GM18907 (cell line): ENCODE measurements around the gene ULK4.
"Not testable (repeated sequence)": the region's sequence is repeated elsewhere in the genome, so short reads cannot be mapped to it uniquely, and the experiment has no call there.

Source experiments
- ATAC-seq: cut with Tn5 transposase; IDR thresholded peaks from one replicate; pipeline ENCODE4 v1.9.1; 2021; ENCODE audit warnings: mild to moderate bottlenecking, moderate library complexity; ENCODE audit not compliant: unreplicated experiment

The ULK4 gene

GRCh38 chr3:41457176-41457575, 504.7 kb downstream of the ULK4 start:
- no peak for ATAC-seq

- ATAC-seq, result no peak
These were observed 505.7 kb downstream of the ULK4 start for GRCh38 chr3:41456162-41456561.

GRCh38 chr3:41453618-41454017, 508.3 kb downstream of the ULK4 start:
- not testable (repeated sequence) for ATAC-seq

- no peak for ATAC-seq
These were observed 511.3 kb downstream of the ULK4 start for GRCh38 chr3:41450416-41451231.

GRCh38 chr3:41448396-41448795, 513.5 kb downstream of the ULK4 start:
- ATAC-seq, result no peak

- no peak for ATAC-seq
These were observed 514.2 kb downstream of the ULK4 start for GRCh38 chr3:41447701-41448100.

DNA sequence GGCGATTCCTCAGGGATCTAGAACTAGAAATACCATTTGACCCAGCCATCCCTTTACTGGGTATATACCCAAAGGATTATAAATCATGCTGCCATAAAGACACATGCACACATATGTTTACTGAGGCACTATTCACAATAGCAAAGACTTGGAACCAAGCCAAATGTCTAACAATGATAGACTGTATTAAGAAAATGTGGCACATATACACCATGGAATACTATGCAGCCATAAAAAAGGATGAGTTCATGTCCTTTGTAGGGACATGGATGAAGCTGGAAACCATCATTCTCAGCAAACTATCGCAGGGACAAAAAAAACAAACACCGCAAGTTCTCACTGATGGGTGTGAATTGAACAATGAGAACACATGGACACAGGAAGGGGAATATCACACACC, 515.6 kb downstream of the ULK4 start:
- not testable (repeated sequence) for ATAC-seq

- ATAC-seq, result no peak
These were observed 520.3 kb downstream of the ULK4 start for GRCh38 chr3:41441568-41441967.

DNA sequence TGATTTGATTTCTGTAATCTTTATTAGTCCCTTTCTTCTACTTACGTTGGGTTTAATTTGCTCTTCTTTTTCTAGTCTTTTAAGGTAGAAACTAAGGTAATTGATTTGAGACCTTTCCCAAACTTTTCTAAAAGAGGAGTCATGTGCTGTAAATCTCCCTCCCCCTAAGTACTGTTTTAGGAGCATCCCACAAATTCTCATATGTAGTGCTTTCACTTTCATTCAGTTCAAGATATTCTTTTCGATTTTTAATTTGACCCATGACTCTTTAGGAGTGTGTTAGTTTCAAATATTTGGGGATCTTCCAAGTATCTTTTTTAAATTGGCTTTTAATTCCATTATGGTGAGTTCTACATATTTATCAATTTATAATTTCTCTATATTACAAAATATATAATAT, 520.8 kb downstream of the ULK4 start:
- no peak for ATAC-seq

DNA sequence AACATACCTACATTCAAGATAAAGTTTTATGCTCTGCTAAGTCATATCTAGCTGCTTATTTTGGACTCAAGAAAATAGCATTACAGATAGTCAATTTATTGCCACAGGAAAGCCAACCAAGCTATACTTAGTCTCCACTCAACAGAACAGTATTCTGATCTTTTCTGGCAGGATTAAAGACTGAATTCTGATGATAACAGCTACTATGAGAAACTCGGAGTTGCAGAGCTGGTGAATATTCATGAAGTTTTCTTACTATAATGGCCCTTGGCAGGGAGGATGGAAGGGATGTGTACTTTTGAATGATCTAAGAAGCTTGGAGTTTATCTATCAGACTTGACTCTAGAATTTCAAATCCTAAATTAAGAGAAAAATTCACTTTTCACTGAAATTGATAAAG, 524.9 kb downstream of the ULK4 start:
- no peak for ATAC-seq

DNA sequence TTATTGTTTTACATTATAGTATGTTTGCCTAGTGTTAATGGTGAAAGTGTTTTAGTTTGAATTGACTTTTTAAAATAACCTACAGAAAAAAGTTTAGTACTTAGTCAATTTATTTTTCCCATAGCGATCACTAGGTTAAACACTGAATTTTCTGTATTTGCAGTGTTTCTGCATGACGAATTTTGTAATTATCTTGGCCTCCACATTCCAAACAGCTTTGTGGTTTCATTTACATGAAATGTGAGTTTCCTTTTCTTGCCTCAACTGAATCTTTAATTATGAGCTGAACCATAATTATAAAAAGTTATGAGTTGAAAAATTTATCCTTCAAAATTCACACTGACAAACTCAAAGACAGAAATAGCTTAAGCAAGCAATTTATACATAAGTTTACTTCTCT, 527.1 kb downstream of the ULK4 start:
- no peak for ATAC-seq

DNA sequence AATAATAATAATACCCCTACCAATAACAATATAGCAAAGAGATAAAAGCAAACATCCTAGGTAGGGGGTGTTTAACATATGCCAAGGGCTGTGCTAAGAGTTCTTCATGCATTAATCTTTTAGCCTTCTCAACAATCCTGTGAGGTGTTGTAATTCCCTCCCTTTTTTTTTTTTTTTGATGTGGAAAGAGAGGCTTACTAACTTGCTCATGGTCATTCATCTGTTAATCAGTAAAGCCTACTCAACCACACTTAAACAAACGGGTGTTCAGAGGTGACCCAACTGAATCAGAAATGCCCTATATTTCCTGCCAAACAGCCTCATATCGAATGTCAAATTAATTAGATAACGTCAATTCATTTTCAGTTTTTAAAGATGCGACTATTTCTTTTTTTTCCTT, 530.5 kb downstream of the ULK4 start:
- ATAC-seq, result no peak

- ATAC-seq, result no peak
These were observed 531.0 kb downstream of the ULK4 start for GRCh38 chr3:41430886-41431285.

DNA sequence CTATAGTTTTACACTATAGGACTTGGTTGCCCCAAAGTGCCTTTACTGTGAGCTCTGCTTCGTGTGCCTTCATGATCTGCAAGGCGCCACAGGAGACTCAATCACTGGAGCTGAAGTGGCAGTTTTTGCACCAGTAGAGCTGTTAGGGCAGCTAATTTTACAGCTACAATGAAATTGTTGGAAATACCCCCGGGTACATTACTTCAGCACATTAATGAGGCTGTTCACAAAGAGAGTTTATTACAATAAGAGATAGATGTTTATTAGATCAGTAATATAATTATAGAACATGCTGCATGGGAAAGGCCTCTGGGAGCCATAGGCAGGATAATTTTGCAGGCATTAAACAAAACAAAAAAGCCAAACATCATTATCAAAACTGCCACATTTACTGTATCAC, 531.5 kb downstream of the ULK4 start:
- ATAC-seq, result no peak

- ATAC-seq, result no peak
These were observed 535.4 kb downstream of the ULK4 start for GRCh38 chr3:41426485-41426884.

DNA sequence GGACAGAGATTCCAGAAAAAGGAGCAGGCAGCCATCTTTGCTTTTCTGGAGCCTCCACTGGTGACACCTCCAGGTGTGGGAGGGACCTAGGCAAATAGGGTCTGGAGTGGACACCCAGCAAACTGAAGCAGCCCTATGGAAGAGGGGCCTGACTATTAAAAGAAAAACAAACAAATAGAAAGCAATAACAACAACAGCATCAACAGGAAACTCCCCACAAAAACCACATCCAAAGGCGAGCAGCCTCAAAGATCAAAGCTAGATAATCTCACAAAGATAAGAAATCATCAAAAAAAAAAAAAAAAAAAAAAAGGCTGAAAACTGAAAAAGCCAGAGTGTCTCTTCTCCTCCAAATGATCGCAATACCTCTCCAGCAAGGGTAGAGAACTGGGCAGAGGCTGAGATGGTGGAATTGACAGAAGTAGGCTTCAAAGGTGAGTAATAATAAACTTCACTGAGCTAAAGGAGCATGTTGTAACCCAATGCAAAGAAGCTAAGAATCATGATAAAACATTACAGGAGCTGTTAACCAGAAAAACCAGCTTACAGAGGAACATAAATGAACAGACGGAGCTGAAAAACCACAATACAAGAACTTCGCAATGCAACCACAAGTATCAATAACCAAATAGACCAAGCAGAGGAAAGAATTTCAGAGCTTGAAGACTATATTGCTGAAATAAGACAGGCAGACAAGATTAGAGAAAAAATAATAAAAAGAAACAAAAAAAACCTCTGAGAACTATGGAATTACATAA, 537.2 kb downstream of the ULK4 start:
- ATAC-seq, result no peak

DNA sequence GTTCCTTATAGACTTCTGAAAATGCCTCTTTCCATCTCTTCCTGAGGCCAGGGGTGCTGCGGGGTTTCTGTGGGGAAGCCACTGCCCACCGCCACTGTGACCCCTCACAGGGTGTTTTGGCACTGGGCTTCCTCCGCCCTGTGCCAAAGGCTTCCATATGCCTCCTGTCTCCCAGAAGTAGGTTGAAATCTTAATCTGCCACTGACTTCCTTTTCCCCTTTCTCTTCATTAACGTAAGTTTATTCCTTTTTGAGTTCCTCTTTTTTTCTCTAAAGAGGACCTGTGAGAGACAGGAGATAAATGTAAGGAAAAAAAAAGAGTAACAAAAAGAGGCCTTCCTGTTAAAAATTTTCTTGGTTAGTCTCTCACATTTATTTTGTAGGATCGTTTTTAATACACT, 542.1 kb downstream of the ULK4 start:
- no peak for ATAC-seq

DNA sequence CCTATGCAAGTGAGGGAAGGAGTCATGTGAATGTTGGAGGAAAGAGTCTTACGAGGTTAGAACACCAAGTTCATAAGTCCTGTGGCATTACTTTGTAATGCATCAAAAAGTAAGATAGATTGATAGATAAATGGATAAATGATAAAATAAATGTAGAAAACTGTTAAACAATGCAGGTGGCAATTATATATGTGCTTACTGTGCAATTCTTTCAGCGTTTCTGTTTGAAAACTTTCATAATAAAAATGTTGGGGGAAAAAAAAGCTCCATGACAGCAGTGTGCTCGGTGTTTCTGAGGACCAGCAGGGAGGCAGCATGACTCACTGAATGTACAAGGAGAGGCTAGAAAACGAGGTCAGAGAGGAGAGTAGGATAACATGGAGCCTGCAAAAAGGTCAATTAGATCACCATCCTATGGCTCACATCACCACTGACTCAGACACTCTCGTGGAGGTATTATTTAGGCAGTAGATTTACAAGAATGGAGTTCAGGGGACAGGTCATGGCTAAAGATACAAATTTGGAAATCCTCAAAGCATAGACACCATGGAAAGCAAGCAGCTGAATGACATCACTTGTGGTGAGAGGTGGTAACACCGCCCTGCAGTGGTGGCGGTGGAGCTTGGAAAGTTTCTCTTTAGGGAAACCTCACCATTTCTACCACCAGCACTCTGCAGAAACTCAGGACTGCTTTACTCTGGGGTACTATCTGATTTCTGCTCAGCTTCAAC, 542.8 kb downstream of the ULK4 start:
- no peak for ATAC-seq

GRCh38 chr3:41417574-41417973, 544.3 kb downstream of the ULK4 start:
- no peak for ATAC-seq

DNA sequence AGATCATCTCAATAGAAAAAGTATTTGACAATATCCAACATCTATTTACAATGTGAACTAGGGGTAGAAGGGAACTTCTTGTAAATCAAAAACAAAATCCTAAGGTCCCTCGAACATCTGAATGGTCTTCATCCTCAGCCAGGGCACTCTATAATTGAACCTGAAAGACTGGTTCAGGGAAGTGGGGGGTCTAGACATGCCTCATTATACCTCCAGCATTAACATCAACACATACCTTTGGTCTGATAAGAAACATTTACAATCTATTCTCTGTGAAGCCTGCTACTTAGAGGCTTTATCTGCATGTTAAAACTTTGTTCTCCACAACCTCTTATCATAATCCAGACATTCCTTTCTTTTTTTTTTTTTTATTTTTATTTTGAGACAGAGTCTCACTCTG, 550.8 kb downstream of the ULK4 start:
- no peak for ATAC-seq

GRCh38 chr3:41405466-41405865, 556.4 kb downstream of the ULK4 start:
- no peak for ATAC-seq

DNA sequence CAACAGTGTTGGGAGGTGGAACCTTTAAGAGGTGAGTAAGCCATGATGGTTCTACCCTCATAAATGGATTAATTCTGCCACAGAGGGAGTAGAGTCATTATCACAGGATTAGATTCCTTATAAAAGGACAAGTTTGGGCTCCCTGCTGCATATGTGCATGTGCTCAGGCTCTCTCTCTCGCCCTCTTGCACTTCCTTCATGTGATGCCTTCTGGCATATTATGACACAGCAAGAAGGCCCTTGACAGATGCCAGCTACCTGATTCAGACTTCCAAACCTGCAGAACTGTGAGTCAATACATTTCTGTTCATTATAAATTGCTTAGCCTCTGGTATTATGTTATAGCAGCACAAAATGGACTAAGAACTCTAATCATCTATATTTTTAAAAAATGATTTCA, 557.3 kb downstream of the ULK4 start:
- ATAC-seq, result no peak
